NT2/D1 (cell line): Measurements from ENCODE around the gene PIP4K2C.

ENCODE experiments used
- SUZ12 ChIP-seq: IDR thresholded peaks from 2 replicates; pipeline ENCODE4 v1.6.1; 2011; ENCODE audit not compliant: insufficient read length, insufficient read depth; ENCODE audit errors: extremely low read depth
- YY1 ChIP-seq: IDR thresholded peaks from 2 replicates; pipeline ENCODE4 v1.6.1; 2011; ENCODE audit not compliant: insufficient read length, insufficient read depth

DNA sequence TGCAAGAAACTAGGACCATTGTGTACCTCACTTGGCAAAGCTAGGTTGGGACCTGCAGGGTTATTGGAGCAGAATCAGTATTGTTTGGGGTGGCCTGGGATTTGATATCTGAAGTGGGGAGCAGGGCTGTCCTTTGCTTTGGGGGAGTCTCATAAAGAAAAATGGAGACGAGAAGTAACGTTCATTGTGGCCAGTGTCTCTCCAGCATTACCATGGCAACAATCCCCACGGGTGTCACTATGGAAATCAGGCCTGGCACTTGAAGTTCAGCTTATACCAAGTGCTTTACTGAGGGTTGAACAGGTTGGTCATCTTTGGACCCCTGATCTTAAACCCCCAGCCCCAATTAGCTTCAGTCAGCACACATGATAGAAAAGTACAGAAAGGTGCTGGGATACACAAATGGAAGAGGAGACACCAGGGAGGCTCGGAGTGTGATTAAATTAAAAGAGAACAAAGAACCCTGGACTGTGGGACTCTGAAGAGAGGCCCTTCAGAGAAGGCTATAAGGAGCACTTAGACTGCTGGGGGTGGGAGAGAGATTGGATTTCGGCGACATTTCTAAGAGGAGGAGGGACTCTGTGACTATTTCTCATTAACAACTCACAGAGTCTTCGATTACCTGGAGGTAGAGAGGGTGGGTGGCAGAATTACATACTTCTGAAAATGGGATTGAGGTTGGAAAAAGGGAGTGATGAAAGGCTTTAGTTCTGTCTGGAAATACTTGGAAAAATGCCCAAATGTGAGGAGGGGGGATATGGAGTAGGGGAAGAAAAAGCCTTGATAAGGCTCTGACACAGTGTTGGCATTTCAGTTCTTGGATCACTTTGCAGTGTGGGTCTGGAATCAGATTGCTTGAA, 37.4 kb upstream of the PIP4K2C start:
- TF ChIP-seq YY1: no peak
- no peak for TF ChIP-seq SUZ12
